Measurements from ENCODE around the gene LAMA1. TPM values are rescaled to one million over a fixed set of nuclear protein-coding genes. Genes with fewer than 3 reads are reported as not detected.

LAMA1 gene
- polyA plus RNA-seq, 1 experiment = 26.0 TPM

GRCh38 chr18:6963452-6964097 is 154.0 kb downstream of the LAMA1 start:
- ChIA-PET POLR2A (no interaction called here), CTCF (no interaction called here)
- H3K4me3 ChIP-seq (ENCODE audit: low read depth, low read length) = no peak overlapping the region
- H3K27me3 ChIP-seq (ENCODE audit: control insufficient read depth, insufficient read depth, low read length) = no peaks in the 10 kb centered on the region
- H3K9me3 ChIP-seq (ENCODE audit: control insufficient read depth, insufficient read depth, low read length) = no peaks in the 10 kb centered on the region; the same call in 1 of the 2 replicates
- TF ChIP-seq CTCF (IDR thresholded peaks at IDR 0.05; ENCODE audit: low read depth, low read length) = no peak
- no peak for DNase-seq (ENCODE audit: low read depth, low spot score)
- H3K27ac ChIP-seq (ENCODE audit: low read depth, low read length) = no peak overlapping the region

- POLR2A ChIA-PET = no interaction called here
- CTCF ChIA-PET = no interaction called here
These were observed 154.8 kb downstream of the LAMA1 start for GRCh38 chr18:6962571-6963451.

DNA sequence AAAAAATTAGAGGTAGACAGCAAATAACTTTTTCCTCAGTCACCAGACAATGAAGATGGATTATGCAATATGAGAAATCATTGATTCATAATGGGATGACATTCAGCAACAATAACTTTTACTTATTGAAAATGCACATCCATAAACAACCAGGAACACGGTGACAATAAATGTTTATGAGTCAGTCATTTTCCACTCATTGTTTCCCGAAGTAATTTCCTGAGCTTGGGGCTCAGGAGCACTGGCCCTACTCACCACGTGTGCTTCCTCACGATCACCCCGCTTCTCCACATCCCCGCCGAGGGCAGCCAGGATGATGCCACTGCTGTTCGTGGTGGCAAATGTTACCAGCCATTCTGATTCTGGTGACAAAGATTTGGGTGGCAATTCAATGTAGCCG is 156.3 kb downstream of the LAMA1 start:
- no peaks in the 10 kb centered on the region for H3K27me3 ChIP-seq (ENCODE audit: control insufficient read depth, insufficient read depth, low read length)
- TF ChIP-seq CTCF (IDR thresholded peaks at IDR 0.05; ENCODE audit: low read depth, low read length) = no peak
- DNase-seq (ENCODE audit: low read depth, low spot score) = no peak
- no peak overlapping the region for H3K27ac ChIP-seq (ENCODE audit: low read depth, low read length)
- H3K4me3 ChIP-seq (ENCODE audit: low read depth, low read length) = no peak overlapping the region
- ChIA-PET POLR2A (no interaction called here), CTCF (interaction anchor here (1.6 kb wide), 1 partner anchor 216 kb away, joined by 4 read pairs; no protein-coding TSS in a partner anchor)
- no peaks in the 10 kb centered on the region for H3K9me3 ChIP-seq (ENCODE audit: control insufficient read depth, insufficient read depth, low read length)

More at GRCh38 chr18:6962571-6963451, 154.8 kb downstream of the LAMA1 start:
- Histone ChIP-seq H3K27me3 (ENCODE audit: control insufficient read depth, insufficient read depth, low read length) (no peaks in the 10 kb centered on the region), H3K9me3 (ENCODE audit: control insufficient read depth, insufficient read depth, low read length) (no peaks in the 10 kb centered on the region), H3K4me3 (ENCODE audit: low read depth, low read length) (no peak overlapping the region), H3K27ac (ENCODE audit: low read depth, low read length) (no peak overlapping the region)
- TF ChIP-seq CTCF (IDR thresholded peaks at IDR 0.05; ENCODE audit: low read depth, low read length) = no peak
- DNase-seq (ENCODE audit: low read depth, low spot score) = no peak

DNA sequence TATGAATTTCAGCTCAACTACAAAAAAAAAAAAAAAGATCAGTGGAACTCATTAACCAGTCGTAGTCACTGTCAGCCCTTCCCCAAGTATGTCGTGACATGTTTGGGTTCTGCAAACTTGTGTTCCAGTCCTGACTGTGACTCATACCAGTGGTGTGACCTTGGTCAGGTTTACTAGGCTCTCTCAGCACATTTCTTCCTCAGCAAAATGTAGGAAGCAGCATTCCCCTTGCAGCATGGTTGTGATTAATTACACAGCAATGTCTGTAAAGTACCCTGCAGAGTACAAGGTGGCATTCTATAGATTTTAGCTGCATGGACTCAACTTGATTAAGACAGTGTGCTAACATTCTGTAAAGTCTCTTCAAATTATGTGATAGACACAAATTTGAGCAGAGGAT is 156.9 kb downstream of the LAMA1 start:
- no peak overlapping the region for H3K27ac ChIP-seq (ENCODE audit: low read depth, low read length)
- CTCF ChIA-PET = interaction anchor here (1.6 kb wide), 1 partner anchor 217 kb away, joined by 4 read pairs; no protein-coding TSS in a partner anchor
- no peak for DNase-seq (ENCODE audit: low read depth, low spot score)
- TF ChIP-seq CTCF (IDR thresholded peaks at IDR 0.05; ENCODE audit: low read depth, low read length) = no peak
- no peak overlapping the region for H3K4me3 ChIP-seq (ENCODE audit: low read depth, low read length)
- H3K9me3 ChIP-seq (ENCODE audit: control insufficient read depth, insufficient read depth, low read length) = no peaks in the 10 kb centered on the region
- no peaks in the 10 kb centered on the region for H3K27me3 ChIP-seq (ENCODE audit: control insufficient read depth, insufficient read depth, low read length)
- POLR2A ChIA-PET = interaction anchor here (0.6 kb wide), 2 partner anchors 35 to 228 kb away, joined by 3 to 4 read pairs; no protein-coding TSS in a partner anchor

GRCh38 chr18:6960124-6960523 is 157.5 kb downstream of the LAMA1 start:
- no peaks in the 10 kb centered on the region for H3K9me3 ChIP-seq (ENCODE audit: control insufficient read depth, insufficient read depth, low read length)
- H3K27me3 ChIP-seq (ENCODE audit: control insufficient read depth, insufficient read depth, low read length) = no peaks in the 10 kb centered on the region
- DNase-seq (ENCODE audit: low read depth, low spot score) = no peak
- ChIA-PET POLR2A (interaction anchor here (0.6 kb wide), 2 partner anchors 34 to 229 kb away, joined by 3 to 4 read pairs; no protein-coding TSS in a partner anchor), CTCF (no interaction called here)
- H3K27ac ChIP-seq (ENCODE audit: low read depth, low read length) = no peak overlapping the region
- no peak for TF ChIP-seq CTCF (IDR thresholded peaks at IDR 0.05; ENCODE audit: low read depth, low read length)
- no peak overlapping the region for H3K4me3 ChIP-seq (ENCODE audit: low read depth, low read length)
